Loucy (cell line): ENCODE measurements around the gene DCLRE1C.
"Not testable (repeated sequence)": the region's sequence is repeated elsewhere in the genome, so short reads cannot be mapped to it uniquely, and the experiment has no call there.

Experiments used
- H2AFZ ChIP-seq: fragments of 200-600 bp; sonication (generic); 2 replicates; pipeline ENCODE4 v1.6.0; 2016; ENCODE audit warnings: antibody characterized with exemption, mild to moderate bottlenecking, low read length, moderate library complexity
- H3F3A ChIP-seq: fragments of 200-600 bp; 2 replicates; pipeline ENCODE4 v1.6.0; 2016; ENCODE audit warnings: antibody characterized with exemption, low read depth, mild to moderate bottlenecking
- H3K27me3 ChIP-seq: fragments of 200-600 bp; sonication (generic); 2 replicates; pipeline ENCODE4 v1.6.1; 2014; ENCODE audit warnings: low read length, mild to moderate bottlenecking; ENCODE audit not compliant: insufficient read depth, poor library complexity, severe bottlenecking
- H3K36me3 ChIP-seq: fragments of 200-600 bp; sonication (generic); 2 replicates; pipeline ENCODE4 v1.6.1; 2016; ENCODE audit warnings: low read length; ENCODE audit not compliant: insufficient read depth
- H3K4me1 ChIP-seq: fragments of 200-600 bp; sonication (generic); 2 replicates; pipeline ENCODE4 v1.5.1; 2014; ENCODE audit warnings: low read length, mild to moderate bottlenecking; ENCODE audit not compliant: insufficient read depth, poor library complexity, severe bottlenecking
- H3K4me2 ChIP-seq: fragments of 200-600 bp; sonication (generic); 2 replicates; pipeline ENCODE4 v1.6.0; 2014; ENCODE audit warnings: antibody characterized with exemption, low read length, low read depth, mild to moderate bottlenecking; ENCODE audit not compliant: poor library complexity, severe bottlenecking
- H3K4me3 ChIP-seq: fragments of 200-600 bp; sonication (generic); 2 replicates; pipeline ENCODE4 v1.5.1; 2014; ENCODE audit warnings: low read length, mild to moderate bottlenecking, mixed read lengths; ENCODE audit not compliant: poor library complexity, severe bottlenecking
- H3K79me2 ChIP-seq: fragments of 200-600 bp; sonication (generic); 2 replicates; pipeline ENCODE4 v1.6.1; 2014; ENCODE audit warnings: low read length; ENCODE audit not compliant: insufficient read depth
- H3K9ac ChIP-seq: fragments of 200-600 bp; sonication (generic); 2 replicates; pipeline ENCODE4 v1.6.0; 2014; ENCODE audit warnings: mild to moderate bottlenecking, low read depth, low read length, moderate library complexity; ENCODE audit not compliant: poor library complexity, severe bottlenecking
- H3K9me2 ChIP-seq: fragments of 200-600 bp; sonication (generic); replicated peaks from 2 replicates; pipeline ENCODE4 v1.6.1; 2016; ENCODE audit warnings: low read depth, low read length, mixed read lengths
- H3K9me3 ChIP-seq: fragments of 200-600 bp; sonication (generic); 2 replicates; pipeline ENCODE4 v1.6.1; 2014; ENCODE audit warnings: mild to moderate bottlenecking, antibody characterized with exemption, low read length, low read depth; ENCODE audit not compliant: insufficient read depth
- H4K20me1 ChIP-seq: fragments of 200-600 bp; sonication (generic); 2 replicates; pipeline ENCODE4 v1.6.0; 2014; ENCODE audit warnings: antibody characterized with exemption, low read length, mild to moderate bottlenecking; ENCODE audit not compliant: insufficient read depth, poor library complexity, severe bottlenecking
- CTCF ChIP-seq: fragments of 200-600 bp; sonication (generic); conservative IDR thresholded peaks from 2 replicates; pipeline ENCODE4 v1.5.1; 2014; ENCODE audit warnings: mild to moderate bottlenecking, antibody characterized with exemption, low read length
- EZH2phosphoT487 ChIP-seq: fragments of 200-600 bp; IDR thresholded peaks from 2 replicates; pipeline ENCODE4 v1.6.1; 2018; ENCODE audit warnings: antibody characterized with exemption, mild to moderate bottlenecking, moderate library complexity, borderline replicate concordance

Gene DCLRE1C

GRCh38 chr10:14942147-14942949 is 11.5 kb downstream of the DCLRE1C start:
- not testable (repeated sequence) for H3F3A ChIP-seq, H3K9ac ChIP-seq, H2AFZ ChIP-seq, H4K20me1 ChIP-seq, H3K9me2 ChIP-seq, H3K4me1 ChIP-seq, H3K4me3 ChIP-seq, H3K4me2 ChIP-seq, H3K27me3 ChIP-seq, H3K9me3 ChIP-seq
- Histone ChIP-seq H3K79me2 (peaks cover 15% of the 10 kb centered on the region; the same call in 1 of the 2 replicates), H3K36me3 (peaks cover 36% of the 10 kb centered on the region; the same call in 1 of the 2 replicates)

DNA sequence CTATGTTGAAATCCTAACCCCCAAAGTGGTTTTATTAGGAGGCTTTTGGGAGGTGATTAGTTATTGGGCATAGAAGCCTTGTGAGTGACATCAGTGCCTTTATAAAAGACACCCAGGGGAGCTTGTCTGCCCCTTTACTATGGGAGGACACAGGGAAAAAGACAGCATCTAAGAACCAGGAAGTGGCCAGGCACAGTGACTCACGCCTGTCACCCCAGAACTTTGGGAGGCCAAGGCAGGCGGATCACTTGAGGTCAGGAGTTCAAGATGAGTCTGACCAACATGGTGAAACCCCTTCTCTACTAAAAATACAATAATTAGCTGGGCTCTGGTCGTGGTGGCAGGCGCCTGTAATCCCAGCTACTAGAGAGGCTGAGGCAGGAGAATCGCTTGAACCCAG is 14.9 kb downstream of the DCLRE1C start:
- H2AFZ ChIP-seq: not testable (repeated sequence)

GRCh38 chr10:14936584-14936983 is 17.3 kb downstream of the DCLRE1C start:
- H3K4me1 ChIP-seq: no peaks in the 10 kb centered on the region
- H3K4me3 ChIP-seq: no peak overlapping the region
- no peaks in the 10 kb centered on the region for H3K27me3 ChIP-seq
- H3K4me2 ChIP-seq: no peak overlapping the region
- no peaks in the 10 kb centered on the region for H3K9me2 ChIP-seq
- TF ChIP-seq CTCF (no peak), EZH2phosphoT487 (no peak)
- H3K36me3 ChIP-seq: peaks cover 34% of the 10 kb centered on the region; the same call in 1 of the 2 replicates
- H2AFZ ChIP-seq: no peak overlapping the region
- H3K9me3 ChIP-seq: no peaks in the 10 kb centered on the region
- H3K79me2 ChIP-seq: no peaks in the 10 kb centered on the region
- H3K9ac ChIP-seq: no peak overlapping the region
- H3F3A ChIP-seq: no peaks in the 10 kb centered on the region
- peaks cover 4% of the 10 kb centered on the region for H4K20me1 ChIP-seq

More for the DNA sequence above, 14.9 kb downstream of the DCLRE1C start:
- not testable (repeated sequence) for H3K9me2 ChIP-seq, H3K9me3 ChIP-seq, H3K4me3 ChIP-seq, H3K4me2 ChIP-seq, H3K79me2 ChIP-seq, H3F3A ChIP-seq, H4K20me1 ChIP-seq, H3K4me1 ChIP-seq, H3K27me3 ChIP-seq, H3K9ac ChIP-seq
- peaks cover 16% of the 10 kb centered on the region; the same call in 1 of the 2 replicates for H3K36me3 ChIP-seq

DNA sequence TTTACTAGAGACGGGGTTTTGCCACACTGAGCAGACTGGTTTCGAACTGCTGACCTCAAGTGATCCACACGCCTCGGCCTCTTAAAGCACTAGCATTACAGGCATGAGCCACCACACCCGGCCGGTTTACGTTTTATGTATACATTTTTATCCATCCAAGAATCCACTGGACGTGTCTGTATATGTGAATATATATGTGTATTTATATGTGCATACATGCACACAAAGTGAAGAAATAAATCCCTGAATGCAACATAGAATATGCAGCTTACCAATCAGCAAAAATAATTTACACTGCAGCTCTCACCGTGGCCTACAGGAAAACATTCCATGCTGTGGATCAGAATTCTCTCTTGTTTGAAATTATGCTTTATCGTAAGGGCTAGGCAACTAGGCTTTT is 23.3 kb downstream of the DCLRE1C start:
- TF ChIP-seq CTCF (no peak), EZH2phosphoT487 (no peak)
- Histone ChIP-seq H3K9ac (no peak overlapping the region), H3K4me1 (no peaks in the 10 kb centered on the region), H3K27me3 (no peaks in the 10 kb centered on the region), H3K4me3 (no peak overlapping the region), H3K79me2 (no peaks in the 10 kb centered on the region), H2AFZ (no peak overlapping the region), H3K9me3 (no peaks in the 10 kb centered on the region), H3K4me2 (no peak overlapping the region), H3F3A (no peaks in the 10 kb centered on the region), H3K9me2 (no peaks in the 10 kb centered on the region), H3K36me3 (peaks cover 74% of the 10 kb centered on the region; the same call in 1 of the 2 replicates), H4K20me1 (no peaks in the 10 kb centered on the region)
